SK-N-SH (cell line): Measurements from ENCODE around the gene KRT26. TPM values are rescaled to one million over a fixed set of nuclear protein-coding genes. Genes with fewer than 3 reads are reported as not detected.

Source experiments
- CTCF ChIA-PET: fragments of 300-600, 350-600 bp; formaldehyde crosslinking; extraction: SDS; loops from one replicate; lab custom pipeline; 2021; lab: Yijun Ruan, JAX
- POLR2A ChIA-PET: fragments of 350-600 bp; sonication (Branson Sonifier 250); formaldehyde crosslinking; extraction: SDS; loops from one replicate; lab custom pipeline; 2020; ENCODE audit warnings: antibody characterized with exemption, inconsistent platforms; lab: Yijun Ruan, JAX
- DNase-seq: peaks from one replicate; pipeline ENCODE4 v3.0.0; 2012
- H2AFZ ChIP-seq: fragments of 200-600 bp; sonication (generic); 2 replicates; pipeline ENCODE4 v1.8.1; 2016; ENCODE audit warnings: antibody characterized with exemption, mild to moderate bottlenecking, low read depth
- H3F3A ChIP-seq: fragments of 200-600 bp; sonication (generic); replicated peaks from 2 replicates; pipeline ENCODE3; 2016; ENCODE audit warnings: antibody characterized with exemption, mild to moderate bottlenecking; ENCODE audit not compliant: insufficient read depth
- H3K27ac ChIP-seq, 2 experiments: fragments of 200-500 bp in 1 of 2; fragments of 200-600 bp in 1 of 2; sonication (Bioruptor generic) in 1 of 2; sonication (generic), shearing (Covaris generic) in 1 of 2; 2 replicates each; pipeline versions ENCODE4 v1.5.1 to v1.6.1; 2014 to 2016; ENCODE audit warnings: low read depth in 2 of 2, inconsistent platforms in 1 of 2, low read length in 1 of 2, mild to moderate bottlenecking in 1 of 2, mixed read lengths in 1 of 2
- H3K27me3 ChIP-seq: fragments of 200-600 bp; sonication (generic), shearing (Covaris generic); 2 replicates; pipeline ENCODE4 v1.6.1; 2016; ENCODE audit warnings: mixed run types; ENCODE audit not compliant: insufficient read depth
- H3K36me3 ChIP-seq, 2 experiments: fragments of 200-500 bp in 1 of 2; fragments of 200-600 bp in 1 of 2; sonication (Bioruptor generic) in 1 of 2; sonication (generic) in 1 of 2; replicated peaks in 1 of 2; 2 replicates each; pipeline versions ENCODE3 to v1.5.1; 2014 to 2016; ENCODE audit warnings: low read length in 1 of 2, mild to moderate bottlenecking in 1 of 2; ENCODE audit not compliant: insufficient read depth in 2 of 2, control insufficient read depth in 1 of 2
- H3K4me1 ChIP-seq, 2 experiments: fragments of 200-500 bp in 1 of 2; fragments of 200-600 bp in 1 of 2; sonication (Bioruptor generic) in 1 of 2; sonication (generic), shearing (Covaris generic) in 1 of 2; 2 replicates each; pipeline versions ENCODE4 v1.5.1 to v1.6.1; 2014 to 2016; ENCODE audit warnings: low read depth in 1 of 2, low read length in 1 of 2, mixed run types in 1 of 2; ENCODE audit not compliant: insufficient read depth in 2 of 2, control insufficient read depth in 1 of 2
- H3K4me2 ChIP-seq: fragments of 200-600 bp; sonication (generic), shearing (Covaris generic); 2 replicates; pipeline ENCODE4 v1.6.1; 2017; ENCODE audit warnings: mixed run types
- H3K4me3 ChIP-seq, 2 experiments: fragments of 200-500 bp in 1 of 2; fragments of 200-600 bp in 1 of 2; sonication (Bioruptor generic) in 1 of 2; sonication (generic), shearing (Covaris generic) in 1 of 2; 2 replicates each; pipeline versions ENCODE4 v1.5.1 to v1.8.1; 2014 to 2016; ENCODE audit warnings: low read depth in 2 of 2, inconsistent platforms in 1 of 2, low read length in 1 of 2, mild to moderate bottlenecking in 1 of 2, mixed read lengths in 1 of 2, moderate library complexity in 1 of 2
- H3K79me2 ChIP-seq: fragments of 200-600 bp; sonication (generic); 2 replicates; pipeline ENCODE4 v1.8.1; 2017; ENCODE audit warnings: mild to moderate bottlenecking; ENCODE audit not compliant: insufficient read depth
- H3K9ac ChIP-seq: fragments of 200-600 bp; sonication (generic); 2 replicates; pipeline ENCODE4 v1.6.1; 2017; ENCODE audit warnings: mixed run types
- H3K9me2 ChIP-seq: fragments of 200-600 bp; sonication (generic); 2 replicates; pipeline ENCODE4 v1.6.1; 2017; ENCODE audit warnings: mixed run types
- H3K9me3 ChIP-seq: fragments of 200-600 bp; sonication (generic); 2 replicates; pipeline ENCODE4 v1.6.1; 2017; ENCODE audit warnings: mixed run types, mild to moderate bottlenecking, moderate library complexity
- H4K20me1 ChIP-seq: fragments of 200-600 bp; sonication (generic); 2 replicates; pipeline ENCODE4 v1.6.1; 2017; ENCODE audit warnings: mild to moderate bottlenecking, mixed run types; ENCODE audit not compliant: insufficient read depth
- CHD2 ChIP-seq: fragments of 150-350 bp; IDR thresholded peaks from 2 replicates; pipeline ENCODE4 v1.6.1; 2018; ENCODE audit warnings: low read length; ENCODE audit not compliant: partially characterized antibody
- ELF1 ChIP-seq: IDR thresholded peaks from 2 replicates; pipeline ENCODE4 v1.4.0; 2012
- EP300 ChIP-seq, 2 experiments: IDR thresholded peaks; 2 replicates each; pipeline versions ENCODE4 v1.4.0 to v1.6.1; 2012; ENCODE audit warnings: borderline replicate concordance in 1 of 2, low read depth in 1 of 2, low read length in 1 of 2
- EZH2phosphoT487 ChIP-seq: fragments of 200-600 bp; sonication (generic); IDR thresholded peaks from 2 replicates; pipeline ENCODE4 v1.6.1; 2017; ENCODE audit warnings: low read depth, mixed run types, mild to moderate bottlenecking, antibody characterized with exemption, moderate library complexity, borderline replicate concordance
- FOXM1 ChIP-seq: IDR thresholded peaks from 2 replicates; pipeline ENCODE4 v1.4.0; 2012; ENCODE audit warnings: low read depth, mild to moderate bottlenecking
- GABPA ChIP-seq: IDR thresholded peaks from 2 replicates; pipeline ENCODE4 v1.4.0; 2012; ENCODE audit warnings: low read depth, mild to moderate bottlenecking
- GATA2 ChIP-seq: sonication (generic); formaldehyde crosslinking; IDR thresholded peaks from 2 replicates; pipeline ENCODE4 v1.5.0; 2020; ENCODE audit warnings: mild to moderate bottlenecking, missing genetic modification reagents
- MEF2A ChIP-seq: IDR thresholded peaks from 2 replicates; pipeline ENCODE4 v1.4.0; 2012; ENCODE audit warnings: low read depth, borderline replicate concordance
- POLR2AphosphoS5 ChIP-seq: IDR thresholded peaks from 2 replicates; pipeline ENCODE4 v1.6.1; 2012; ENCODE audit warnings: low read depth, low read length
- RFX5 ChIP-seq: IDR thresholded peaks from 2 replicates; pipeline ENCODE4 v1.6.1; 2012; ENCODE audit warnings: mild to moderate bottlenecking, improper control_type of control experiment, low read length
- RXRA ChIP-seq: IDR thresholded peaks from 2 replicates; pipeline ENCODE4 v1.4.0; 2012; ENCODE audit warnings: low read depth, mild to moderate bottlenecking, borderline replicate concordance
- SIN3A ChIP-seq: IDR thresholded peaks from 2 replicates; pipeline ENCODE4 v1.6.1; 2012; ENCODE audit warnings: low read depth, mild to moderate bottlenecking, low read length, moderate library complexity, borderline replicate concordance
- YY1 ChIP-seq: IDR thresholded peaks from 2 replicates; pipeline ENCODE4 v1.4.0; 2012; ENCODE audit warnings: low read depth, mild to moderate bottlenecking
- ZBTB33 ChIP-seq: IDR thresholded peaks from 2 replicates; pipeline ENCODE4 v1.4.0; 2012; ENCODE audit warnings: low read depth, borderline replicate concordance
- WGBS: methylation state at CpG from one replicate; pipeline ENCODE4 v1.1.6; 2017; ENCODE audit warnings: low lambda C conversion rate; 5-methylcytosine and 5-hydroxymethylcytosine counted together
- polyA plus RNA-seq, 3 experiments: library from polyadenylated mRNA; depleted of rRNA; stranded (reverse); fragments of >200 nt; gene quantifications; 2 replicates each; pipeline ENCODE4 v1.2.3, GENCODE V29; 2012
- TF ChIP-seq, protein P1 (sequence below): fragments of 150-350 bp; IDR thresholded peaks from 2 replicates; pipeline ENCODE4 v1.6.1; 2017; ENCODE audit warnings: antibody characterized with exemption, low read length, low read depth, borderline replicate concordance
- TF ChIP-seq, protein P2 (sequence below): IDR thresholded peaks from 2 replicates; pipeline ENCODE4 v1.4.0; 2012; ENCODE audit warnings: low read depth

KRT26 gene
- polyA plus RNA-seq, 1 of the 3 experiments (the other 2 are of a cell fraction), result not detected

DNA sequence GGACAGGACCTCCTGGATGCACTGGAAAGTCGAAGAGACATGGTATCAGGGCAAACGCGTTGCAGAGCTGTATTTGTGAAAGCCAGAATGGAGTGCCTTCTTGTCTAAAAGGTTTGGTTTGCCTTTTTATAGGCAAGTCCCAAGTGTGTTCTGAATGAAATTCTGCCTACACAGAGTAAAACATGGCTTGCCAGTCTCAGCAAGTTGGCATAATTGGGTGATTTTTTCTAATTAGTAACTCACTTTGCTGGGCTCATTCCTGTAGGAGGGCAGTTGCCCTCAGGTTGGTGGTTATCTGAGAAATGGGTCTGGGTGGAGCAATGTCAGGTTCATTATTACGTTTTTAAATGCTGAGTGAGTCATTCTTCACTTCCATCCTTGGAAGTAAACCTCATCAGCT lies 16.8 kb downstream of the KRT26 start, which contains the start of gene KRT25:
Gene KRT25, minus strand, starts transcription at position 101 of the 400 bp plus-strand sequence. Its CDS starts 60 bp downstream, at position 41.
- Histone ChIP-seq H3K9me2 (no peaks in the 10 kb centered on the region), H3K9ac (no peak within 1 kb of the TSS), H3K27ac (no peak within 1 kb of the TSS), H3K36me3 (no peaks in the 10 kb centered on the region), H3K4me3 (no peak within 1 kb of the TSS), H3K79me2 (no peaks in the 10 kb centered on the region), H3F3A (no peaks in the 10 kb centered on the region), H4K20me1 (no peaks in the 10 kb centered on the region), H3K4me1 (no peaks in the 10 kb centered on the region), H3K9me3 (0 out of 2 replicates have a peak, but pooled peaks cover under 1% of the 10 kb centered on the region)
- POLR2A ChIA-PET, result no interaction called here
- no peak for DNase-seq
- TF ChIP-seq MEF2A (no peak), EP300 (IDR thresholded peaks at IDR 0.05; ENCODE audit: borderline replicate concordance in 1 of 2, low read depth in 1 of 2, low read length in 1 of 2) (no peak), SIN3A (no peak), ZBTB33 (no peak), EZH2phosphoT487 (no peak), POLR2AphosphoS5 (no peak), ELF1 (no peak), FOXM1 (no peak)
- TF ChIP-seq, all 33 proteins: peak for 0
- no peak within 1 kb of the TSS for H2AFZ ChIP-seq
- H3K4me2 ChIP-seq, result no peak within 1 kb of the TSS
- peaks cover 32% of the 10 kb centered on the region; the same call in 1 of the 2 replicates for H3K27me3 ChIP-seq
- WGBS, result 6% methylated on average over 4 of the region's 4 CpGs
- CTCF ChIA-PET, result no interaction called here

DNA sequence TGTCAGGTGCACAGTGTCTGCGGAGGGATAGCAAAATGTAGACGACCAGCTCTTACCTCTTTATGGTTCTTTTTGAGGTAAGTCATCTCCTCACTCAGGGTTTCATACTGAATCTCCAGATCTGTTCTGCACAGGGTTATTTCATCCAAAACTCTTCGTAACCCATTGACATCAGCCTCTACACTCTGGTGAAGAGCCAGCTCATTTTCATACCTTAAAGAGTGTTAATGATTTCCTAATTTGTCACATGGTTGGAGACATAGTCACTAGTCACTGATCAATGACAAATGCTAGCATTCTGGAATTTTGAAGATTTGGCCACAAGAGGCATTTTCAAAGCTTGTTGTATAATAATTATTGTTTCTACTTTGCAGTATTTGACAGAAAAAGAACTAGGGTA lies 18.2 kb downstream of the KRT26 start:
- Histone ChIP-seq H3F3A (no peaks in the 10 kb centered on the region), H3K79me2 (no peaks in the 10 kb centered on the region), H3K9me3 (no peaks in the 10 kb centered on the region), H3K36me3 (no peaks in the 10 kb centered on the region), H4K20me1 (no peaks in the 10 kb centered on the region), H3K27ac (no peak overlapping the region), H2AFZ (no peak overlapping the region), H3K4me3 (no peak overlapping the region), H3K9me2 (no peaks in the 10 kb centered on the region), H3K9ac (no peak overlapping the region), H3K4me1 (no peaks in the 10 kb centered on the region), H3K4me2 (no peak overlapping the region), H3K27me3 (peaks cover 37% of the 10 kb centered on the region; the same call in 1 of the 2 replicates)
- WGBS, result 25% methylated on average over 3 of the region's 3 CpGs
- ChIA-PET POLR2A (no interaction called here), CTCF (interaction anchor here (1.1 kb wide), 1 partner anchor 13 kb away, joined by 3 read pairs; no protein-coding TSS in a partner anchor)
- TF ChIP-seq, protein P1, sequence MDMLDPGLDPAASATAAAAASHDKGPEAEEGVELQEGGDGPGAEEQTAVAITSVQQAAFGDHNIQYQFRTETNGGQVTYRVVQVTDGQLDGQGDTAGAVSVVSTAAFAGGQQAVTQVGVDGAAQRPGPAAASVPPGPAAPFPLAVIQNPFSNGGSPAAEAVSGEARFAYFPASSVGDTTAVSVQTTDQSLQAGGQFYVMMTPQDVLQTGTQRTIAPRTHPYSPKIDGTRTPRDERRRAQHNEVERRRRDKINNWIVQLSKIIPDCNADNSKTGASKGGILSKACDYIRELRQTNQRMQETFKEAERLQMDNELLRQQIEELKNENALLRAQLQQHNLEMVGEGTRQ, result no peak
- TF ChIP-seq YY1 (no peak), GATA2 (no peak), RFX5 (no peak), RXRA (no peak), EZH2phosphoT487 (no peak), CHD2 (no peak), MEF2A (no peak), GABPA (no peak)
- TF ChIP-seq, protein P2, sequence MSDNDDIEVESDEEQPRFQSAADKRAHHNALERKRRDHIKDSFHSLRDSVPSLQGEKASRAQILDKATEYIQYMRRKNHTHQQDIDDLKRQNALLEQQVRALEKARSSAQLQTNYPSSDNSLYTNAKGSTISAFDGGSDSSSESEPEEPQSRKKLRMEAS, result no peak
- no peak for DNase-seq
